GM18858 (cell line): Measurements from ENCODE around the gene ZFP1.

ENCODE experiments used
- ATAC-seq: cut with Tn5 transposase; IDR thresholded peaks from one replicate; pipeline ENCODE4 v1.9.1; 2021; ENCODE audit not compliant: unreplicated experiment

Gene ZFP1

GRCh38 chr16:75147968-75148310 lies 385 bp upstream of the ZFP1 start:
- no peak for ATAC-seq

GRCh38 chr16:75151798-75152197 lies 3.5 kb downstream of the ZFP1 start:
- ATAC-seq, result no peak

DNA sequence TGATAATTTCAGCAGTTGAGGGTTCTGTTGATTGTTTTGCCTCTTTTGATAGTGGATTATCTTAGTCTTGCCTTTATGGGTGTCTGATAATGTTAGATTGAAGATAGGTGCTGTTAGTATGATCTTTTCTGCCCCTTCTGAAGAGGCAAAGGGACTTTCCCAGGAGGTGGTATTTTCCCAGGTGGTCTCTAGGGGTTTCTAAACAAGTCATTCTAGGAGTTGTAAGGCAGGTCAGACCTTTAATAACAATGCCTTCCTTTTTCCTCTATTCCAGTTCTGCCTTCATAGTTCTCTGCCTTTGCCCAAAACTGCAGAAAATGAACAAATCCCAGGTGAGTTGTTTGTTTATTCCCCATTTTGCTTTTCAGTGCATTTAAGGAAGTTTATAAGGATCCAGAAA lies 4.3 kb downstream of the ZFP1 start:
- no peak for ATAC-seq

GRCh38 chr16:75160386-75160785 lies 12.1 kb downstream of the ZFP1 start:
- no peak for ATAC-seq

DNA sequence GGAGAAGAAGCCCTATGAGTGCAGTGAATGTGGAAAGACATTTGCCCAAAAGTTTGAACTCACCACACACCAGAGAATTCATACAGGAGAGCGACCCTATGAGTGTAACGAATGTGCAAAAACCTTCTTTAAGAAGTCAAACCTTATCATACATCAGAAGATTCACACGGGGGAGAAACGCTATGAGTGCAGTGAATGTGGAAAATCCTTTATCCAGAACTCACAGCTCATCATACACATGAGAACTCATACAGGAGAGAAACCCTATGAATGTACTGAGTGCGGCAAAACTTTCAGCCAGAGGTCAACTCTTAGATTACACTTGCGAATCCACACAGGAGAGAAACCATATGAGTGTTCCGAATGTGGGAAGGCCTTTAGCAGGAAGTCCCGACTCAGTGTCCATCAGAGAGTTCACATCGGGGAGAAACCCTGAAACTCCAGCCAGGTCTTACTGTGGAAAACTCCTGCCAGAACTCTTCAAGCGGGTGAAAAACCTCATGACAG lies 21.6 kb downstream of the ZFP1 start:
- no peak for ATAC-seq

DNA sequence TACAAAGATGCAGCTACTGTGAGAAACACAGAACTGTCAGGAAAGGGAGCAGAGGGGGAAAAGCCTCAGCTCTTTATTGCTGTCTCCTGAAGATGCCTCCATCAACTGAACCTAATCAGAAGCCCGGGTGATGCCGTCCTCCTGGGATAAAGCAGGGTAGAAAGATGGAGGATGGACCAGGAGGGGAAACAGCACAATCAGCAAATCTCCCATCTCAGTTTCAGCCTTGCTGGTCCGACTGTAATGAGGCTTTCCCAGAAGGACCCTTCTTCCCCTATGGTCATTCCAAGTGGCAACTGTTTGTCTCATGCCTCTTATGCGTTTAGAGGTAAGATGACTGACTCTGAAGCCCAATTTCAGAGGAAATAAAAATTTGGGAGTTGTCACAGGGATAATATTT lies 24.3 kb downstream of the ZFP1 start:
- ATAC-seq, result no peak

- ATAC-seq, result no peak
Measured at GRCh38 chr16:75175074-75175473, 26.8 kb downstream of the ZFP1 start.

- no peak for ATAC-seq
Measured at GRCh38 chr16:75176926-75177325, 28.6 kb downstream of the ZFP1 start.

GRCh38 chr16:75179208-75179607 lies 30.9 kb downstream of the ZFP1 start:
- no peak for ATAC-seq

GRCh38 chr16:75181630-75182029 lies 33.3 kb downstream of the ZFP1 start:
- ATAC-seq, result no peak

DNA sequence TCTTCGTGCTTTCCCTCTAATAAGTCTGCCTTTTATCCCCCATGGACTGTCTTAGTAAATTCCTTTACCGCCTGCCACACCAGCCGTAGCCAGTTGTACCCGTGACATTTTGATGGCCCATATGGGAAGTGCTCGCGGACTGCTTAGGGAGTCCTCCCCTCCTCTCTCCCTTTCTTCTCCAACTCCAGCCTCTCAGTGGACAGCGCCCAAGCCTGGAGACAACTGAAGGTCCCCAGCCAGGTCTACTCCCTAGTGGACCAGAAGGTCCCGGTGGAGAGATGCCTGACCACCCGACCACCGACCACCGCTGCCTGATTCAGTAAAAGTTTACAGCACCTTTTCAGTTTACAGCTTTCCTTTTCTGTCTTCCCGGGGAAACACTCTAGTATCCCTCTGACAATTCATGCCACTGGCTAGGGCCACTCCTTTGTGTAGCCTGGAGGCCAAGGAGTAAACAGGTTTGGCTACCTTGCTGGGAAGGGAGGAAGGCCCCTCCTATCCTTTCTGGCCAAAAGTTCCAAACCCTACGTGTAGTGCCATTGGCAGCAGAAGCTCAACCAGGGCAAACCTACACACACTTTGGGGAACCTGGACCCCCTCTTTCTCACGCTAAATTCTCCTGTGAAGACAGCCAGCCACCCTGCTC lies 40.6 kb downstream of the ZFP1 start:
- no peak for ATAC-seq

GRCh38 chr16:75189638-75190245 lies 41.4 kb downstream of the ZFP1 start:
- ATAC-seq, result no peak

- ATAC-seq, result no peak
Measured at GRCh38 chr16:75192606-75193264, 44.4 kb downstream of the ZFP1 start.

GRCh38 chr16:75193265-75193650 lies 44.9 kb downstream of the ZFP1 start:
- ATAC-seq, result no peak

- no peak for ATAC-seq
Measured at GRCh38 chr16:75193730-75194444, 45.6 kb downstream of the ZFP1 start.

- ATAC-seq, result no peak
Measured at GRCh38 chr16:75195811-75196790, 47.8 kb downstream of the ZFP1 start.

GRCh38 chr16:75196836-75197235 lies 48.5 kb downstream of the ZFP1 start:
- no peak for ATAC-seq

GRCh38 chr16:75197522-75198134 lies 49.3 kb downstream of the ZFP1 start:
- no peak for ATAC-seq

DNA sequence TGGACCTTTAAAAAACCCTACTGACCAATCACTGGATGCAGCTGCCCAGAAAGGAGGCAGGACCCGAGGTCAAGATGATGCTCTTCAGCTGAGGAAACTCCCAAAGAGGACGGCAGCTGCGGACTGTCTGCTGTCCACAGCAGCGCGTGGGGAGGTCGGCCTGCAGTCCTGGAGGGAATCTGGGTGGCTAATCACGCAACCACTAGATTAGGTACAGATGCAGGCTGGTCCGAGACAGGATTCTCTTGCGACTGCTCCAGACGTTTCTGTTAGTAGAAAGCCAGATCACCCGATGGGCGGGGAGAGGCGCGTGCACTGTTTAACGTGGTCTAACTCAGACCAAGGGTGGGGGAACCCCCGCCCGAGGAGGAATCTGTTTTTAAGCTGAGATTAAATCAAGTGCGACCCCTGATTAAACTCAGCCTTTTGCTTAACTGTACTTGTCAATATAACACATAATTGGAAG lies 49.8 kb downstream of the ZFP1 start:
- ATAC-seq, result no peak

DNA sequence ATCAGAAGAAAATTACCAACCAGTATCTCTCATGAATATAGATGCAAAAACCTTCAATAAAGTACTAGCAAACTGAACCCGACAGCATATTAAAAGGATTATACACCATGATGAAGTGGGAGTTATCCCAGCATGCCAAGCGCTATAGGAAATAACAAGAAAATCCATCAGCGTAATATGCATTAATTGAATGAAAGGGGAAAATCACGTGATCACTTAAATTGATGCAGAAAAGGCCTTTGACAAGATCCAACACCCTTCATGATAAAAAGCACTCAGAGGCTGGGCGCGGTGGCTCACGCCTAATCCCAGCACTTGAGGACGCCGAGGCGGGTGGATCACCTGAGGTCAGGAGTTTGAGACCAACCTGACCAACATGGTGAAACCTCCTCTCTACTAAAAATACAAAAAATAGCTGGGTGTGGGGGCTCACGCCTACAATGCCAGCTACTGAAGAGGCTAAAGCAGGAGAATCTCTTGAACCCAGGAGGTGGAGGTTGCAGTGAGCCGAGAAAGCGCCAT lies 53.8 kb downstream of the ZFP1 start:
- no peak for ATAC-seq
